ENCODE results near the gene TFPT.

Gene TFPT

DNA sequence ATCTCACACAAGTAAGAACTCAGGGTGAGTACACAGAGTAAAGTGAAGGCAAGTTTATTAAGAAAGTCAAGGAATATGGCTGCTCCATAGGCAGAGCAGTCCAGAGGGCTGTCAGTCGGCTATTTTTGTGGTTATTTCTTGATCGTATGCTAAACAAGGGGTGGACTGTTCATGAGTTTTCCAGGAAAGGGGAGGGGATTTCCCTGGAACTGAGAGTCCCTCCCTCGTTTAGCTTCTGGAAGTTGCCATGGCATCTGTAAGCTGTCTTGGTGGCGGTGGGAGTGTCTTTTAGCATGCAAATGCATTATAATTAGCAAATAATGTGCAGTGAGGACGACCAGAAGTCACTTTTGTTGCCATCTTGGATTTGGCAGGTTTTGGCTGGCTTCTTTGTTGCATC lies 46.0 kb downstream of the TFPT start:
- Histone ChIP-seq H3K36me3 (ENCODE audit: insufficient read depth, low read length) (no peaks in the 10 kb centered on the region), H3K4me2 (ENCODE audit: insufficient read depth, low read length) (no peak overlapping the region), H3K27ac (ENCODE audit: low read length) (no peak overlapping the region), H3K79me2 (ENCODE audit: insufficient read depth, low read length) (no peaks in the 10 kb centered on the region), H3K4me1 (ENCODE audit: insufficient read depth, low read length) (no peaks in the 10 kb centered on the region), H3K4me3 (ENCODE audit: low read depth in 1 of 2, low read length in 2 of 2) (no peak overlapping the region), H3K9ac (ENCODE audit: low read depth, low read length) (no peak overlapping the region), H2AFZ (ENCODE audit: low read depth, low read length) (no peak overlapping the region), H3K27me3 (ENCODE audit: insufficient read depth, low read length, poor library complexity) (no peaks in the 10 kb centered on the region), H4K20me1 (ENCODE audit: insufficient read depth, low read length) (no peaks in the 10 kb centered on the region), H3K9me3 (ENCODE audit: insufficient read depth, low read length, severe bottlenecking) (no peaks in the 10 kb centered on the region)
- DNase-seq (no peak), ATAC-seq (ENCODE audit: insufficient read depth, low read depth) (no peak)
- TF ChIP-seq EZH2 (IDR thresholded peaks at IDR 0.05; ENCODE audit: borderline replicate concordance, low read depth, low read length, severe bottlenecking), result no peak
- TF ChIP-seq, protein P1, sequence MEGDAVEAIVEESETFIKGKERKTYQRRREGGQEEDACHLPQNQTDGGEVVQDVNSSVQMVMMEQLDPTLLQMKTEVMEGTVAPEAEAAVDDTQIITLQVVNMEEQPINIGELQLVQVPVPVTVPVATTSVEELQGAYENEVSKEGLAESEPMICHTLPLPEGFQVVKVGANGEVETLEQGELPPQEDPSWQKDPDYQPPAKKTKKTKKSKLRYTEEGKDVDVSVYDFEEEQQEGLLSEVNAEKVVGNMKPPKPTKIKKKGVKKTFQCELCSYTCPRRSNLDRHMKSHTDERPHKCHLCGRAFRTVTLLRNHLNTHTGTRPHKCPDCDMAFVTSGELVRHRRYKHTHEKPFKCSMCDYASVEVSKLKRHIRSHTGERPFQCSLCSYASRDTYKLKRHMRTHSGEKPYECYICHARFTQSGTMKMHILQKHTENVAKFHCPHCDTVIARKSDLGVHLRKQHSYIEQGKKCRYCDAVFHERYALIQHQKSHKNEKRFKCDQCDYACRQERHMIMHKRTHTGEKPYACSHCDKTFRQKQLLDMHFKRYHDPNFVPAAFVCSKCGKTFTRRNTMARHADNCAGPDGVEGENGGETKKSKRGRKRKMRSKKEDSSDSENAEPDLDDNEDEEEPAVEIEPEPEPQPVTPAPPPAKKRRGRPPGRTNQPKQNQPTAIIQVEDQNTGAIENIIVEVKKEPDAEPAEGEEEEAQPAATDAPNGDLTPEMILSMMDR (IDR thresholded peaks at IDR 0.05; ENCODE audit: borderline replicate concordance, extremely low read depth, low read length, poor library complexity, severe bottlenecking), result no peak

DNA sequence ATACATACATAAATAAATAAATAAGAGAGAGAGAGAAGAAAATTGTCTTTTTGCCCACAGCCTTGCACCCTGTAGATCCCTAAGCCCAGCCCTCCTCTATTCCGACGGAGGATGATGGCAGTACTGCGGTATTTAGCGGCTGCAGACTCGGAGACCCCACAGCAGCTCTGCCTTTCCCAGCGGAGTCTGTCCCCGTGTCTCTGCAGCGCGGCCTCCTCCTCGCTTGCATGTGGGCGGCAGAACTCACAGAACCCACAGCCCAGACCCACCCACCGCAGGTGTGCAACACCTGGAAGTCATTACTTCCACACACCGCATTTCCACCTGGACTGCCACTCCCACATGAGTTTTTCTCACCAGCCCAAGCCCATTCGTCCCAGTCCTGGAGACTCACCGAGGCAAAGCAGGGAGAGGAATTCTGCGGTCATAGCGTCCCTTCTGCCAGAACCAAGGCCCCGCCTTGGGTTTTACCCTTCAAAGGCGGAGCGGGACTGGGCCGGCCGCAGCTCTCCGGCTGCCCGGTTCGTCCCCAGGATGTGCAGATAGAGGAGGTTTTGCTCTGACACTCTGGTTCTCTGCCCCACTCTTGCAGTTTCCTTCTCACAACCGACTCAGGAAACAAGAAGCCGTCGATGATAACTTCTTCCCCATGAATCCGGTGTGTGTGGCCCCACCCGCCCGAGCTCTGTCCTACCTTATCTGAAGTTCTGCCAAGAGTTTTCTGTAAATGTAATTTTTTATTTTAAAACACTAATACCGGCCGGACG lies 51.9 kb downstream of the TFPT start, which contains the start of gene VSTM1:
VSTM1 (minus strand) TSS at position 548 of the 767 bp plus-strand sequence; CDS start at position 428, 120 bp downstream.
- Histone ChIP-seq H3K36me3 (ENCODE audit: insufficient read depth, low read length) (no peaks in the 10 kb centered on the region), H3K27me3 (ENCODE audit: insufficient read depth, low read length, poor library complexity) (no peaks in the 10 kb centered on the region), H2AFZ (ENCODE audit: low read depth, low read length) (no peak within 1 kb of the TSS), H3K4me1 (ENCODE audit: insufficient read depth, low read length) (no peaks in the 10 kb centered on the region), H4K20me1 (ENCODE audit: insufficient read depth, low read length) (no peaks in the 10 kb centered on the region), H3K4me3 (ENCODE audit: low read depth in 1 of 2, low read length in 2 of 2) (no peak within 1 kb of the TSS), H3K79me2 (ENCODE audit: insufficient read depth, low read length) (no peaks in the 10 kb centered on the region), H3K27ac (ENCODE audit: low read length) (no peak within 1 kb of the TSS), H3K4me2 (ENCODE audit: insufficient read depth, low read length) (no peak within 1 kb of the TSS), H3K9ac (ENCODE audit: low read depth, low read length) (no peak within 1 kb of the TSS), H3K9me3 (ENCODE audit: insufficient read depth, low read length, severe bottlenecking) (no peaks in the 10 kb centered on the region)
- no peak for TF ChIP-seq EZH2 (IDR thresholded peaks at IDR 0.05; ENCODE audit: borderline replicate concordance, low read depth, low read length, severe bottlenecking)
- TF ChIP-seq, protein P1 (IDR thresholded peaks at IDR 0.05; ENCODE audit: borderline replicate concordance, extremely low read depth, low read length, poor library complexity, severe bottlenecking), result no peak
- DNase-seq, result no peak
- ATAC-seq (ENCODE audit: insufficient read depth, low read depth), result no peak

GRCh38 chr19:54062643-54063042 lies 52.8 kb downstream of the TFPT start:
- no peaks in the 10 kb centered on the region for H3K27me3 ChIP-seq (ENCODE audit: insufficient read depth, low read length, poor library complexity)
- no peaks in the 10 kb centered on the region for H3K79me2 ChIP-seq (ENCODE audit: insufficient read depth, low read length)
- H3K4me3 ChIP-seq (ENCODE audit: low read depth in 1 of 2, low read length in 2 of 2), result no peak overlapping the region
- ATAC-seq (ENCODE audit: insufficient read depth, low read depth) (no peak), DNase-seq (no peak)
- H3K4me2 ChIP-seq (ENCODE audit: insufficient read depth, low read length), result no peak overlapping the region
- no peaks in the 10 kb centered on the region for H3K36me3 ChIP-seq (ENCODE audit: insufficient read depth, low read length)
- H3K9ac ChIP-seq (ENCODE audit: low read depth, low read length), result no peak overlapping the region
- no peaks in the 10 kb centered on the region for H3K9me3 ChIP-seq (ENCODE audit: insufficient read depth, low read length, severe bottlenecking)
- no peak overlapping the region for H3K27ac ChIP-seq (ENCODE audit: low read length)
- no peak overlapping the region for H2AFZ ChIP-seq (ENCODE audit: low read depth, low read length)
- no peaks in the 10 kb centered on the region for H4K20me1 ChIP-seq (ENCODE audit: insufficient read depth, low read length)
- no peak for TF ChIP-seq EZH2 (IDR thresholded peaks at IDR 0.05; ENCODE audit: borderline replicate concordance, low read depth, low read length, severe bottlenecking)
- TF ChIP-seq, protein P1 (IDR thresholded peaks at IDR 0.05; ENCODE audit: borderline replicate concordance, extremely low read depth, low read length, poor library complexity, severe bottlenecking), result no peak
- no peaks in the 10 kb centered on the region for H3K4me1 ChIP-seq (ENCODE audit: insufficient read depth, low read length)
